Measurements from ENCODE around the gene ENPP6.
"Not testable (repeated sequence)": the region's sequence is repeated elsewhere in the genome, so short reads cannot be mapped to it uniquely, and the experiment has no call there.

ENPP6 gene

GRCh38 chr4:184053434-184053833 is 164.2 kb downstream of the ENPP6 start:
- TF ChIP-seq, protein P1, sequence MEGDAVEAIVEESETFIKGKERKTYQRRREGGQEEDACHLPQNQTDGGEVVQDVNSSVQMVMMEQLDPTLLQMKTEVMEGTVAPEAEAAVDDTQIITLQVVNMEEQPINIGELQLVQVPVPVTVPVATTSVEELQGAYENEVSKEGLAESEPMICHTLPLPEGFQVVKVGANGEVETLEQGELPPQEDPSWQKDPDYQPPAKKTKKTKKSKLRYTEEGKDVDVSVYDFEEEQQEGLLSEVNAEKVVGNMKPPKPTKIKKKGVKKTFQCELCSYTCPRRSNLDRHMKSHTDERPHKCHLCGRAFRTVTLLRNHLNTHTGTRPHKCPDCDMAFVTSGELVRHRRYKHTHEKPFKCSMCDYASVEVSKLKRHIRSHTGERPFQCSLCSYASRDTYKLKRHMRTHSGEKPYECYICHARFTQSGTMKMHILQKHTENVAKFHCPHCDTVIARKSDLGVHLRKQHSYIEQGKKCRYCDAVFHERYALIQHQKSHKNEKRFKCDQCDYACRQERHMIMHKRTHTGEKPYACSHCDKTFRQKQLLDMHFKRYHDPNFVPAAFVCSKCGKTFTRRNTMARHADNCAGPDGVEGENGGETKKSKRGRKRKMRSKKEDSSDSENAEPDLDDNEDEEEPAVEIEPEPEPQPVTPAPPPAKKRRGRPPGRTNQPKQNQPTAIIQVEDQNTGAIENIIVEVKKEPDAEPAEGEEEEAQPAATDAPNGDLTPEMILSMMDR (conservative IDR thresholded peaks at IDR 0.05; ENCODE audit: low read depth, low read length) = no peak
- no peak overlapping the region for H3K4me3 ChIP-seq (ENCODE audit: low read depth, low read length)
- DNase-seq (ENCODE audit: low read depth) = no peak

GRCh38 chr4:184052616-184053015 is 165.1 kb downstream of the ENPP6 start:
- H3K4me3 ChIP-seq (ENCODE audit: low read depth, low read length) = no peak overlapping the region
- DNase-seq (ENCODE audit: low read depth) = no peak
- TF ChIP-seq, protein P1 (conservative IDR thresholded peaks at IDR 0.05; ENCODE audit: low read depth, low read length) = no peak

GRCh38 chr4:184051262-184051661 is 166.4 kb downstream of the ENPP6 start:
- not testable (repeated sequence) for DNase-seq (ENCODE audit: low read depth); H3K4me3 ChIP-seq (ENCODE audit: low read depth, low read length)

GRCh38 chr4:184046148-184046547 is 171.5 kb downstream of the ENPP6 start:
- DNase-seq (ENCODE audit: low read depth) = no peak
- TF ChIP-seq, protein P1 (conservative IDR thresholded peaks at IDR 0.05; ENCODE audit: low read depth, low read length) = no peak
- H3K4me3 ChIP-seq (ENCODE audit: low read depth, low read length) = no peak overlapping the region

GRCh38 chr4:184041156-184041555 is 176.5 kb downstream of the ENPP6 start:
- no peak overlapping the region for H3K4me3 ChIP-seq (ENCODE audit: low read depth, low read length)
- TF ChIP-seq, protein P1 (conservative IDR thresholded peaks at IDR 0.05; ENCODE audit: low read depth, low read length) = no peak
- no peak for DNase-seq (ENCODE audit: low read depth)

DNA sequence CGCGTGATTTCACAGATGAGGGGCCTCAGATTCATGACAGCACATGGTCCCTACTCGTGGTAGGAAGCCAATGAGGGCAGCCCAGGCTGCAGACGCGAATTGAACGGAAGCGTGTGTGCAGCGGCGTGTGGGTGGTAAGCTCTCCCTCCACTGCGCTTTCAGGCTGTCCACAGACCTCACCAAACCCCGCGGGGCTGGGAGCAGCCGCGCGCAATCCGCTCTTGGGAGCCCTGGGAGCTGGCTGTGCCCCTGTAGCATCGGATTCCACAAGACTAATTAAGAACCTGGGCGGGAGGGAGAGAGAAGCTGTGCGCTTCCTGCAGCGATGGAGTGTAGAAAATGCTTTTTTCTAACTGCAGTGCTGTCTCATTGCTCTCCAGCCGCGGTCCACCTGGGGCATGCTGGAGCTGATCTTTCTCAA is 177.7 kb downstream of the ENPP6 start:
- no peak for DNase-seq (ENCODE audit: low read depth)
- no peak overlapping the region for H3K4me3 ChIP-seq (ENCODE audit: low read depth, low read length)
- TF ChIP-seq, protein P1 (conservative IDR thresholded peaks at IDR 0.05; ENCODE audit: low read depth, low read length) = no peak

Measured in choroid plexus epithelial cell (primary cell).